Heart right ventricle (tissue), 16 donors: Measurements from ENCODE around the gene C1QTNF5. TPM values are rescaled to one million over a fixed set of nuclear protein-coding genes. Genes with fewer than 3 reads are reported as not detected.

Experiments used
- ATAC-seq, 8 donors: fragments of 200-7000 bp; cut with Tn5 transposase; one replicate each; pipeline ENCODE4 v1.9.1; 2020; ENCODE audit warnings: mild to moderate bottlenecking in 8 of 8, moderate library complexity in 8 of 8, moderate number of reproducible peaks in 1 of 8
- DNase-seq, 2 donors: peaks; one replicate each; pipeline ENCODE4 v3.0.0-alpha.2; 2020
- H3K27ac ChIP-seq, 10 donors: fragments of 200-600 bp; sonication (generic) in 2 of 10; one replicate each; pipeline versions ENCODE4 v1.5.0 to v1.8.0; 2020 to 2022; ENCODE audit warnings: mild to moderate bottlenecking in 3 of 10
- H3K27me3 ChIP-seq, 7 donors: fragments of 200-600 bp; one replicate each; pipeline ENCODE4 v1.8.0; 2021 to 2022; ENCODE audit warnings: mild to moderate bottlenecking in 2 of 7
- H3K36me3 ChIP-seq, 9 donors: fragments of 200-600 bp; sonication (generic) in 1 of 9; one replicate each; pipeline versions ENCODE4 v1.5.0 to v1.8.0; 2020 to 2022; ENCODE audit warnings: mild to moderate bottlenecking in 2 of 9
- H3K4me1 ChIP-seq, 9 donors: fragments of 200-600 bp; sonication (generic) in 1 of 9; one replicate each; pipeline versions ENCODE4 v1.5.0 to v1.8.0; 2020 to 2022; ENCODE audit warnings: mild to moderate bottlenecking in 4 of 9
- H3K4me3 ChIP-seq, 10 donors: fragments of 200-600 bp; sonication (generic) in 2 of 10; one replicate each; pipeline versions ENCODE4 v1.5.0 to v1.8.0; 2020 to 2022; ENCODE audit warnings: mild to moderate bottlenecking in 7 of 10, moderate library complexity in 2 of 10
- H3K9me3 ChIP-seq, 11 donors: fragments of 200-600 bp in 10 of 11; sonication (generic) in 2 of 11; one replicate each; pipeline versions ENCODE4 v1.5.0 to v1.8.0; 2013 to 2022; ENCODE audit warnings: mild to moderate bottlenecking in 2 of 11, control low read depth in 1 of 11, moderate library complexity in 1 of 11
- WGBS, 2 donors: extraction: QIAGEN DNeasy Blood & Tissue Kit; methylation state at CpG; one replicate each; pipeline ENCODE4 v1.1.7; 2013; ENCODE audit warnings: inconsistent platforms in 1 of 2; 5-methylcytosine and 5-hydroxymethylcytosine counted together
- intact Hi-C, 10 donors: fragments of 100-400 bp; cut with DNase I; formaldehyde crosslinking; loops; one replicate each; pipeline versions ENCODE4 v1.11.1 to v1.14.2; 2022
- microRNA-seq, 2 donors: library from miRNA; unstranded; fragments of <30 nt; microRNA quantifications; one replicate each; pipeline ENCODE4 v1.2.0, GENCODE V29; 2021
- polyA plus RNA-seq, 2 donors: library from polyadenylated mRNA; stranded (reverse); fragments of 200-250 nt; gene quantifications; one replicate each; pipeline ENCODE4 v1.2.3, GENCODE V29; 2013
- total RNA-seq, 10 donors: library from RNA; stranded (reverse); fragmentation: NEBNext Ultra II Directional in 3 of 10; extraction: Animal tissue kit (Norgen Biotek cat#: 25700) in 3 of 10; gene quantifications; one replicate each; pipeline versions ENCODE4 v1.2.1 to v1.2.4, GENCODE V29; 2021 to 2023
- TF ChIP-seq, protein P1 (sequence below), 9 donors: fragments of 200-600 bp; sonication (generic) in 2 of 9; IDR thresholded peaks; one replicate each; pipeline versions ENCODE4 v1.5.0 to v1.8.0; 2021 to 2022; ENCODE audit warnings: antibody characterized with exemption in 9 of 9, mild to moderate bottlenecking in 5 of 9, moderate library complexity in 1 of 9
- donor health status: Arrhythmogenic right ventricular cardiomyopathy.
- donor health status: ischemic (EF 13 %, LVEDD 7.1; RV severe dilation, severe dysfunction).
- donor health status: healthy with polysubstance abuse.
- donor health status: DM: no; HTN: yes; CAD: no.
- donor health status: DM: no; HTN: no; CAD: no.
- donor health status: ischemic (EF 25% LVEDD 6.9; RV normal size, moderate dysfunction).
- donor health status: ischemic (EF 25% LVEDD 5.7; RV mildly dilated, moderate dysfunction).
- donor health status: healthy.
- donor health status: DM: yes; HTN: yes; CAD: no.
- donor health status: Ischemic cardiomyopathy.
- donor health status: ischemic (EF 35%, LVEDD 5.7; RV mildly dilated, moderate dysfunction).
- donor health status: nonischemic (EF 11% LVEDD 7.7; RV severe dilation, severe dysfunction).
- donor health status: DM: yes; HTN: yes; CAD: no.
- donor health status: PGD.
- donor health status: ischemic (EF 29% LVEDD 5.4; RV normal size, mild dysfunction).
- donor health status: nonischemic (EF 23%, LVEDD 6.1; RV moderate dilation, normal function).

Gene C1QTNF5
- total and polyA plus RNA-seq, 12 donors = 11.4 to 35.7 (median 21.8) TPM

- Histone ChIP-seq H3K4me1 (peaks cover 0 to 42% (median 24%) of the 10 kb centered on the region in 9 donors), H3K9me3 (no peaks in the 10 kb centered on the region), H3K4me3 (no peak overlapping the region), H3K27ac (peak overlapping the region in 7 of 10 donors; percentile 57 to 77 (median 73)), H3K27me3 (no peaks in the 10 kb centered on the region), H3K36me3 (peaks cover 0 to 96% (median 23%) of the 10 kb centered on the region in 9 donors)
- TF ChIP-seq, protein P1, sequence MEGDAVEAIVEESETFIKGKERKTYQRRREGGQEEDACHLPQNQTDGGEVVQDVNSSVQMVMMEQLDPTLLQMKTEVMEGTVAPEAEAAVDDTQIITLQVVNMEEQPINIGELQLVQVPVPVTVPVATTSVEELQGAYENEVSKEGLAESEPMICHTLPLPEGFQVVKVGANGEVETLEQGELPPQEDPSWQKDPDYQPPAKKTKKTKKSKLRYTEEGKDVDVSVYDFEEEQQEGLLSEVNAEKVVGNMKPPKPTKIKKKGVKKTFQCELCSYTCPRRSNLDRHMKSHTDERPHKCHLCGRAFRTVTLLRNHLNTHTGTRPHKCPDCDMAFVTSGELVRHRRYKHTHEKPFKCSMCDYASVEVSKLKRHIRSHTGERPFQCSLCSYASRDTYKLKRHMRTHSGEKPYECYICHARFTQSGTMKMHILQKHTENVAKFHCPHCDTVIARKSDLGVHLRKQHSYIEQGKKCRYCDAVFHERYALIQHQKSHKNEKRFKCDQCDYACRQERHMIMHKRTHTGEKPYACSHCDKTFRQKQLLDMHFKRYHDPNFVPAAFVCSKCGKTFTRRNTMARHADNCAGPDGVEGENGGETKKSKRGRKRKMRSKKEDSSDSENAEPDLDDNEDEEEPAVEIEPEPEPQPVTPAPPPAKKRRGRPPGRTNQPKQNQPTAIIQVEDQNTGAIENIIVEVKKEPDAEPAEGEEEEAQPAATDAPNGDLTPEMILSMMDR (IDR thresholded peaks at IDR 0.05) = no peak
- no peak for DNase-seq
- intact Hi-C loops = loop anchor here in 1 of 10 donors (10.0 kb wide), 1 partner anchor 93 kb away; the partner anchor contains the start of gene CBL
- 53 to 61% methylated on average over 3 of the region's 3 CpGs for WGBS, 2 donors
- no peak for ATAC-seq
Measured at GRCh38 chr11:119297938-119298337, 42.7 kb downstream of the C1QTNF5 start.

DNA sequence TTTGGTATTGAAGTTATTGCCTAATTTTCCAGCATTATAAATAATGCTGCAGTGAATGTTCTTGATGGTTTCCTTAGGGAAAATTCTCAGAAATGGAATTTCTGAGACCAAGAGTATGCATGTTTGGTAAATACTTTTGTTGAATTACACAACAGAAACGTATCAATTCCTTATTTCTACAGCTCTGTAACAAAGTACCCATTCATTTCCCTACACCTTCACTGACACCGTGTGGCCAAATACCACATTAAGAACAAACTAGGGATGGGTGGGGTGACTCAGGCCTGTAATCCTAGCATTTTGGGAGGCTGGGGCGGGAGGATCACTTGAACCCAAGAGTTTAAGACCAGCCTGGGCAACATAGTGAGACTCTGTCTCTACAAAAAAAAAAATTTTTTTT, 45.5 kb downstream of the C1QTNF5 start:
- peaks cover 0 to 90% (median 30%) of the 10 kb centered on the region in 9 donors for H3K36me3 ChIP-seq
- WGBS, 2 donors = 61 to 66% methylated on average over 3 of the region's 3 CpGs
- ATAC-seq = no peak
- peaks cover 0 to 32% (median 24%) of the 10 kb centered on the region in 9 donors for H3K4me1 ChIP-seq
- no peak for DNase-seq
- intact Hi-C loops = loop anchor here in 1 of 10 donors (10.0 kb wide), 1 partner anchor 90 kb away; the partner anchor contains the start of gene CBL
- H3K27ac ChIP-seq = no peak overlapping the region
- no peak overlapping the region for H3K4me3 ChIP-seq
- H3K27me3 ChIP-seq = no peaks in the 10 kb centered on the region
- TF ChIP-seq, protein P1 (IDR thresholded peaks at IDR 0.05) = no peak
- H3K9me3 ChIP-seq = peaks cover 0 to 12% (median 5%) of the 10 kb centered on the region in 11 donors

DNA sequence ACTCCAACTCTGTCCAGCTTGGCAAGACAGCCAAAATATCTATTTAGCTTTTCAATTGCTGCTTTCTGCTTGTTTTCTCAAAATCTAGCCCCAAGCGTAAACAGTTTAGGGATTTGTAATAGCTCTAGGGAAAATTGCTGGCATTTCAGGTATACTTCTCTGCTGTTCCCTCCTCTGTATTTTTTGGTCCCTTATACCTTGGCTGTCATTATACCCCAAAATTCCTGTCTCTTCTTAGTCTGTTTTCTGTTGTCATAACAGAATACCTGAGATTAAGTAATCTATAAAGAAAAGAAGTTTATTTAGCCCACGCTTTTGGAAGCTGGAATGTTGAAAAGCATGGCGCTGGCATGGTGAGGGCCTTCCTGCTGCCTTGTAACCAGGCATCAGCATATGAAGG, 47.2 kb downstream of the C1QTNF5 start:
- Histone ChIP-seq H3K27me3 (no peaks in the 10 kb centered on the region), H3K9me3 (peaks cover 0 to 12% (median 5%) of the 10 kb centered on the region in 11 donors), H3K4me3 (no peak overlapping the region), H3K36me3 (peaks cover 0 to 90% (median 22%) of the 10 kb centered on the region in 9 donors), H3K4me1 (peaks cover 0 to 17% (median 10%) of the 10 kb centered on the region in 9 donors), H3K27ac (no peak overlapping the region)
- 98% methylated on average over 3 of the region's 3 CpGs for WGBS, 2 donors
- DNase-seq (no peak), ATAC-seq (no peak)
- intact Hi-C loops = loop anchor here in 1 of 10 donors (10.0 kb wide), 1 partner anchor 89 kb away; the partner anchor contains the start of gene CBL
- TF ChIP-seq, protein P1 (IDR thresholded peaks at IDR 0.05) = no peak

- 96 to 98% methylated on average over 10 of the region's 10 CpGs for WGBS, 2 donors
- Histone ChIP-seq H3K27ac (no peak overlapping the region), H3K27me3 (no peaks in the 10 kb centered on the region), H3K4me3 (no peak overlapping the region), H3K4me1 (no peaks in the 10 kb centered on the region), H3K9me3 (peaks cover 0 to 12% (median 5%) of the 10 kb centered on the region in 11 donors), H3K36me3 (peaks cover 0 to 90% (median 37%) of the 10 kb centered on the region in 9 donors)
- TF ChIP-seq, protein P1 (IDR thresholded peaks at IDR 0.05) = no peak
- intact Hi-C loops = loop anchor here in 1 of 10 donors (10.0 kb wide), 1 partner anchor 86 kb away; the partner anchor contains the start of gene CBL
- ATAC-seq (no peak), DNase-seq (no peak)
Measured at GRCh38 chr11:119290894-119291497, 49.7 kb downstream of the C1QTNF5 start.

Small RNA genes within 50 kb of the gene (microRNA-seq; reads per million reads assigned to microRNA genes)
- gene MIR6756 = 0 reads per million in 2 donors

Other genes with a start within 250 kb of the C1QTNF5 start
- gene DPAGT1, start 239.0 kb downstream of the C1QTNF5 start, total RNA-seq = 10 to 100 TPM in 9 of 10 donors, 1 to 10 TPM in 1; 8.6 to 23.2 (median 16.5) TPM
- gene DPAGT1, start 239.0 kb downstream of the C1QTNF5 start, polyA plus RNA-seq = 10 to 100 TPM; 15.3 to 24.3 TPM
- gene C2CD2L, start 233.5 kb downstream of the C1QTNF5 start, total RNA-seq = 10 to 100 TPM in 3 of 10 donors, 1 to 10 TPM in 7; 6.6 to 13.7 (median 8.4) TPM
- 10 to 100 TPM in 1 of 2 donors, 1 to 10 TPM in 1; 6.1 to 11.6 TPM for gene C2CD2L, start 233.5 kb downstream of the C1QTNF5 start, polyA plus RNA-seq
- gene HINFP, start 219.3 kb downstream of the C1QTNF5 start, total RNA-seq = 10 to 100 TPM in 8 of 10 donors, 1 to 10 TPM in 2; 8.9 to 15.8 (median 11.5) TPM
- 10 to 100 TPM in 1 of 2 donors, 1 to 10 TPM in 1; 8.6 to 18.1 TPM for gene HINFP, start 219.3 kb downstream of the C1QTNF5 start, polyA plus RNA-seq
- gene ABCG4, start 191.8 kb downstream of the C1QTNF5 start, total RNA-seq = 1 to 10 TPM in 7 of 10 donors, under 1 TPM in 3; 0.40 to 1.6 (median 1.2) TPM
- 1 to 10 TPM in 1 of 2 donors, under 1 TPM in 1; 0.17 to 1.1 TPM for gene ABCG4, start 191.8 kb downstream of the C1QTNF5 start, polyA plus RNA-seq
- 10 to 100 TPM; 24.3 to 39.3 (median 33.6) TPM for gene NLRX1, start 172.2 kb downstream of the C1QTNF5 start, total RNA-seq
- gene NLRX1, start 172.2 kb downstream of the C1QTNF5 start, polyA plus RNA-seq = 10 to 100 TPM in 1 of 2 donors, 1 to 10 TPM in 1; 7.9 to 11.1 TPM
- gene NHERF4, start 155.4 kb downstream of the C1QTNF5 start, total RNA-seq = under 1 TPM in 1 of 10 donors, not detected in 9; 0.32 TPM
- not detected for gene NHERF4, start 155.4 kb downstream of the C1QTNF5 start, polyA plus RNA-seq
- gene CBL, start 134.5 kb downstream of the C1QTNF5 start, total RNA-seq = 10 to 100 TPM in 2 of 10 donors, 1 to 10 TPM in 8; 7.3 to 15.6 (median 8.5) TPM
- gene CBL, start 134.5 kb downstream of the C1QTNF5 start, polyA plus RNA-seq = 1 to 10 TPM; 2.7 to 8.0 TPM
- gene MCAM, start 23.8 kb downstream of the C1QTNF5 start, total RNA-seq = 100 to 1,000 TPM in 4 of 10 donors, 10 to 100 TPM in 6; 37.8 to 136 (median 96.9) TPM
- gene MCAM, start 23.8 kb downstream of the C1QTNF5 start, polyA plus RNA-seq = 10 to 100 TPM; 35.8 to 97.5 TPM
- gene RNF26, start 6.4 kb downstream of the C1QTNF5 start, total RNA-seq = 10 to 100 TPM; 11.1 to 17.6 (median 13.4) TPM
- 10 to 100 TPM in 1 of 2 donors, 1 to 10 TPM in 1; 6.4 to 13.2 TPM for gene RNF26, start 6.4 kb downstream of the C1QTNF5 start, polyA plus RNA-seq
- gene MFRP, start 5.8 kb upstream of the C1QTNF5 start, total RNA-seq = not detected
- under 1 TPM in 1 of 2 donors, not detected in 1; 0.04 TPM for gene MFRP, start 5.8 kb upstream of the C1QTNF5 start, polyA plus RNA-seq
- 100 to 1,000 TPM in 9 of 10 donors, 10 to 100 TPM in 1; 87.0 to 183 (median 136) TPM for gene USP2, start 40.8 kb upstream of the C1QTNF5 start, total RNA-seq
- gene USP2, start 40.8 kb upstream of the C1QTNF5 start, polyA plus RNA-seq = 10 to 100 TPM; 42.0 to 64.9 TPM
- 10 to 100 TPM in 2 of 10 donors, 1 to 10 TPM in 6, under 1 TPM in 2; 0.61 to 26.6 (median 5.0) TPM for gene THY1, start 82.3 kb upstream of the C1QTNF5 start, total RNA-seq
- gene THY1, start 82.3 kb upstream of the C1QTNF5 start, polyA plus RNA-seq = 10 to 100 TPM in 1 of 2 donors, under 1 TPM in 1; 0.95 to 18.1 TPM